Stimulated activated naive CD8-positive, alpha-beta T cell treated with anti-CD3 and anti-CD28 coated beads, Interleukin-15, amount 100 ng/mL, for 72 hours (primary cell): ENCODE measurements around the gene RIPOR3.
"Not testable (repeated sequence)": the region's sequence is repeated elsewhere in the genome, so short reads cannot be mapped to it uniquely, and the experiment has no call there.

Experiments
- ATAC-seq: fragments of 150-1000 bp; cut with Tn5 transposase; 2 replicates; pipeline ENCODE4 v1.10.0; 2021; ENCODE audit warnings: mild to moderate bottlenecking, moderate library complexity
- DNase-seq, 2 donors: peaks; one replicate each; pipeline ENCODE4 v3.0.0; 2021 to 2022
- H3K27ac Mint-ChIP-seq, 2 donors: one replicate each; pipeline ENCODE4 v1.8.0; 2022; ENCODE audit warnings: mild to moderate bottlenecking in 2 of 2, mixed read lengths in 2 of 2, moderate library complexity in 2 of 2
- H3K27me3 Mint-ChIP-seq: one replicate; pipeline ENCODE4 v1.8.0; 2022; ENCODE audit warnings: mixed read lengths
- H3K4me1 Mint-ChIP-seq: one replicate; pipeline ENCODE4 v1.8.0; 2022; ENCODE audit warnings: mild to moderate bottlenecking, mixed read lengths
- H3K4me3 Mint-ChIP-seq, 2 donors: one replicate each; pipeline ENCODE4 v1.8.0; 2022; ENCODE audit warnings: mild to moderate bottlenecking in 2 of 2, mixed read lengths in 2 of 2, moderate library complexity in 1 of 2
- H3K9me3 Mint-ChIP-seq, 2 donors: one replicate each; pipeline ENCODE4 v1.8.0; 2022; ENCODE audit warnings: mixed read lengths in 2 of 2

Gene RIPOR3

GRCh38 chr20:50664254-50664653 is 27.1 kb downstream of the RIPOR3 start:
- ATAC-seq (no peak), DNase-seq (no peak)
- no peaks in the 10 kb centered on the region for H3K9me3 Mint-ChIP-seq
- no peak overlapping the region for H3K4me3 Mint-ChIP-seq
- no peaks in the 10 kb centered on the region for H3K27me3 Mint-ChIP-seq
- no peak overlapping the region for H3K27ac Mint-ChIP-seq
- no peaks in the 10 kb centered on the region for H3K4me1 Mint-ChIP-seq

GRCh38 chr20:50663095-50663821 is 28.1 kb downstream of the RIPOR3 start:
- Mint-ChIP-seq H3K27me3 (no peaks in the 10 kb centered on the region), H3K27ac (no peak overlapping the region), H3K9me3 (no peaks in the 10 kb centered on the region), H3K4me3 (no peak overlapping the region), H3K4me1 (no peaks in the 10 kb centered on the region)
- no peak for DNase-seq
- ATAC-seq, result no peak

- no peak for DNase-seq
- Mint-ChIP-seq H3K9me3 (no peaks in the 10 kb centered on the region), H3K27ac (no peak overlapping the region), H3K4me3 (no peak overlapping the region), H3K4me1 (no peaks in the 10 kb centered on the region), H3K27me3 (no peaks in the 10 kb centered on the region)
- ATAC-seq, result no peak
These were observed 31.2 kb downstream of the RIPOR3 start for GRCh38 chr20:50659975-50660670.

- DNase-seq (no peak), ATAC-seq (no peak)
- no peak overlapping the region for H3K4me3 Mint-ChIP-seq
- H3K27me3 Mint-ChIP-seq, result no peaks in the 10 kb centered on the region
- no peak overlapping the region for H3K27ac Mint-ChIP-seq
- no peaks in the 10 kb centered on the region for H3K4me1 Mint-ChIP-seq
- no peaks in the 10 kb centered on the region for H3K9me3 Mint-ChIP-seq
These were observed 32.5 kb downstream of the RIPOR3 start for GRCh38 chr20:50658804-50659380.

GRCh38 chr20:50655311-50655880 is 35.9 kb downstream of the RIPOR3 start:
- DNase-seq, result no peak
- H3K9me3 Mint-ChIP-seq, result no peaks in the 10 kb centered on the region
- H3K27ac Mint-ChIP-seq, result no peak overlapping the region
- H3K27me3 Mint-ChIP-seq, result no peaks in the 10 kb centered on the region
- no peaks in the 10 kb centered on the region for H3K4me1 Mint-ChIP-seq
- ATAC-seq, result no peak
- no peak overlapping the region for H3K4me3 Mint-ChIP-seq

GRCh38 chr20:50654904-50655303 is 36.4 kb downstream of the RIPOR3 start:
- ATAC-seq (no peak), DNase-seq (no peak)
- Mint-ChIP-seq H3K27me3 (no peaks in the 10 kb centered on the region), H3K4me3 (no peak overlapping the region), H3K9me3 (no peaks in the 10 kb centered on the region), H3K27ac (no peak overlapping the region), H3K4me1 (no peaks in the 10 kb centered on the region)

GRCh38 chr20:50652702-50653294 is 38.5 kb downstream of the RIPOR3 start:
- H3K4me1 Mint-ChIP-seq, result no peaks in the 10 kb centered on the region
- ATAC-seq, result no peak
- DNase-seq, result no peak
- no peak overlapping the region for H3K4me3 Mint-ChIP-seq
- no peaks in the 10 kb centered on the region for H3K27me3 Mint-ChIP-seq
- H3K27ac Mint-ChIP-seq, result no peak overlapping the region
- H3K9me3 Mint-ChIP-seq, result no peaks in the 10 kb centered on the region

GRCh38 chr20:50651676-50652075 is 39.7 kb downstream of the RIPOR3 start:
- H3K4me3 Mint-ChIP-seq, result no peak overlapping the region
- H3K9me3 Mint-ChIP-seq, result no peaks in the 10 kb centered on the region
- no peak for ATAC-seq
- no peak for DNase-seq
- no peak overlapping the region for H3K27ac Mint-ChIP-seq
- H3K27me3 Mint-ChIP-seq, result no peaks in the 10 kb centered on the region
- H3K4me1 Mint-ChIP-seq, result no peaks in the 10 kb centered on the region

- H3K27ac Mint-ChIP-seq, result no peak overlapping the region
- H3K27me3 Mint-ChIP-seq, result no peaks in the 10 kb centered on the region
- DNase-seq (no peak), ATAC-seq (no peak)
- H3K4me1 Mint-ChIP-seq, result no peaks in the 10 kb centered on the region
- no peaks in the 10 kb centered on the region for H3K9me3 Mint-ChIP-seq
- no peak overlapping the region for H3K4me3 Mint-ChIP-seq
These were observed 41.8 kb downstream of the RIPOR3 start for GRCh38 chr20:50649590-50649989.

- Mint-ChIP-seq H3K9me3 (no peaks in the 10 kb centered on the region), H3K4me3 (no peak overlapping the region), H3K27ac (no peak overlapping the region), H3K27me3 (no peaks in the 10 kb centered on the region), H3K4me1 (no peaks in the 10 kb centered on the region)
- no peak for DNase-seq
- no peak for ATAC-seq
These were observed 42.7 kb downstream of the RIPOR3 start for GRCh38 chr20:50648651-50649050.

- Mint-ChIP-seq H3K4me1 (no peaks in the 10 kb centered on the region), H3K4me3 (no peak overlapping the region), H3K9me3 (no peaks in the 10 kb centered on the region), H3K27ac (no peak overlapping the region), H3K27me3 (no peaks in the 10 kb centered on the region)
- no peak for DNase-seq
- no peak for ATAC-seq
These were observed 44.8 kb downstream of the RIPOR3 start for GRCh38 chr20:50646483-50646996.

- DNase-seq (no peak), ATAC-seq (no peak)
- no peak overlapping the region for H3K27ac Mint-ChIP-seq
- no peaks in the 10 kb centered on the region for H3K4me1 Mint-ChIP-seq
- no peaks in the 10 kb centered on the region for H3K9me3 Mint-ChIP-seq
- no peaks in the 10 kb centered on the region for H3K27me3 Mint-ChIP-seq
- no peak overlapping the region for H3K4me3 Mint-ChIP-seq
These were observed 45.9 kb downstream of the RIPOR3 start for GRCh38 chr20:50645253-50646068.

GRCh38 chr20:50642288-50642803 is 49.0 kb downstream of the RIPOR3 start:
- H3K27ac Mint-ChIP-seq, result no peak overlapping the region
- H3K9me3 Mint-ChIP-seq, result no peaks in the 10 kb centered on the region
- peaks cover 3% of the 10 kb centered on the region for H3K27me3 Mint-ChIP-seq
- no peaks in the 10 kb centered on the region for H3K4me1 Mint-ChIP-seq
- DNase-seq (no peak), ATAC-seq (no peak)
- H3K4me3 Mint-ChIP-seq, result no peak overlapping the region

GRCh38 chr20:50641625-50642287 is 49.6 kb downstream of the RIPOR3 start:
- H3K27me3 Mint-ChIP-seq, H3K9me3 Mint-ChIP-seq, H3K4me3 Mint-ChIP-seq, DNase-seq, ATAC-seq, H3K4me1 Mint-ChIP-seq: not testable (repeated sequence)
- H3K27ac Mint-ChIP-seq, result peak overlapping the region in 1 of 2 donors; percentile 65
